HCT116 (cell line): Measurements from ENCODE around the gene CTXN1. TPM values are rescaled to one million over a fixed set of nuclear protein-coding genes. Genes with fewer than 3 reads are reported as not detected.
"Not testable (repeated sequence)": the region's sequence is repeated elsewhere in the genome, so short reads cannot be mapped to it uniquely, and the experiment has no call there.

Experiments used
- ATAC-seq: fragments of 200-7000 bp; cut with Tn5 transposase; 2 replicates; pipeline ENCODE4 v1.9.1; 2020; ENCODE audit warnings: mild to moderate bottlenecking, moderate library complexity
- BruUV-seq: library from RNA; stranded (reverse); fragments of 400-500 nt; replicated peaks from 2 replicates; lab custom pipeline; 2021; lab: Mats Ljungman, UMichigan
- CTCF ChIA-PET: fragments of 300-600 bp; sonication (Branson Sonifier 250); formaldehyde crosslinking; loops from one replicate; lab custom pipeline; 2021; ENCODE audit warnings: antibody characterized with exemption; lab: Charles Lee
- POLR2A ChIA-PET: fragments of 300-600, 350-600 bp; sonication (Branson Sonifier 250); formaldehyde crosslinking; loops from one replicate; lab custom pipeline; 2021; ENCODE audit warnings: antibody characterized with exemption; lab: Charles Lee
- RAD21 ChIA-PET, 2 experiments: fragments of 300-600 bp; sonication (Branson Sonifier 250); formaldehyde crosslinking; loops; one replicate each; lab custom pipeline; 2023; ENCODE audit warnings: low total read pairs in 2 of 2; ENCODE audit not compliant: uncharacterized antibody in 2 of 2, unreplicated experiment in 2 of 2, low non-redundant PET in 1 of 2; lab: Charles Lee
- DNase-seq: peaks from one replicate; pipeline ENCODE4 v3.0.0-alpha.2; 2010; ENCODE audit warnings: low read depth, low spot score
- H2AFZ ChIP-seq: fragments of 200-600 bp; shearing (Covaris generic), sonication (generic); 2 replicates; pipeline ENCODE4 v1.6.1; 2017; ENCODE audit warnings: low read depth, mixed run types, mixed read lengths, antibody characterized with exemption, low read length; ENCODE audit not compliant: poor library complexity, severe bottlenecking
- H3K27ac ChIP-seq: 2 replicates; pipeline ENCODE4 v1.5.1; 2012; ENCODE audit warnings: low read depth, low read length
- H3K27me3 ChIP-seq: fragments of 200-600 bp; sonication (generic); 2 replicates; pipeline ENCODE4 v1.6.1; 2016; ENCODE audit warnings: mixed run types, low read length, mixed read lengths; ENCODE audit not compliant: insufficient read depth
- H3K36me3 ChIP-seq, 2 experiments: fragments of 200-500 bp in 1 of 2; fragments of 200-600 bp in 1 of 2; sonication (Bioruptor generic) in 1 of 2; sonication (generic) in 1 of 2; 2 replicates each; pipeline versions ENCODE4 v1.5.1 to v1.6.1; 2014 to 2016; ENCODE audit warnings: low read length in 2 of 2, inconsistent platforms in 1 of 2, mixed read lengths in 1 of 2, mixed run types in 1 of 2; ENCODE audit not compliant: insufficient read depth in 2 of 2, control insufficient read depth in 1 of 2
- H3K4me1 ChIP-seq, 2 experiments: fragments of 200-600 bp in 1 of 2; sonication (generic) in 1 of 2; 2 replicates each; pipeline versions ENCODE4 v1.5.1 to v1.6.1; 2012 to 2017; ENCODE audit warnings: low read length in 2 of 2, inconsistent platforms in 1 of 2, mild to moderate bottlenecking in 1 of 2, mixed read lengths in 1 of 2, mixed run types in 1 of 2, moderate library complexity in 1 of 2; ENCODE audit not compliant: insufficient read depth in 2 of 2, control insufficient read depth in 1 of 2
- H3K4me2 ChIP-seq: fragments of 200-600 bp; sonication (generic); 2 replicates; pipeline ENCODE4 v1.6.1; 2017; ENCODE audit warnings: mixed run types, low read length, mixed read lengths
- H3K4me3 ChIP-seq, 2 experiments: fragments of 200-600 bp in 1 of 2; sonication (generic) in 1 of 2; replicated peaks in 1 of 2; 2 replicates each; pipeline ENCODE4 v1.5.1; 2011 to 2016; ENCODE audit warnings: low read length in 2 of 2, control low read depth in 1 of 2, low read depth in 1 of 2, mild to moderate bottlenecking in 1 of 2, mixed read lengths in 1 of 2, mixed run types in 1 of 2
- H3K79me2 ChIP-seq: fragments of 200-600 bp; sonication (generic); 2 replicates; pipeline ENCODE4 v1.6.1; 2017; ENCODE audit warnings: mild to moderate bottlenecking, mixed run types, low read length, moderate library complexity, mixed read lengths; ENCODE audit not compliant: insufficient read depth
- H3K9ac ChIP-seq: fragments of 200-600 bp; sonication (generic); 2 replicates; pipeline ENCODE4 v1.6.1; 2016; ENCODE audit warnings: low read length, mixed read lengths
- H3K9me2 ChIP-seq: fragments of 200-600 bp; sonication (generic), shearing (Covaris generic); 2 replicates; pipeline ENCODE4 v1.6.1; 2017; ENCODE audit warnings: mixed run types, mild to moderate bottlenecking, moderate library complexity; ENCODE audit not compliant: insufficient read depth
- H3K9me3 ChIP-seq, 2 experiments: fragments of 200-500 bp in 1 of 2; fragments of 200-600 bp in 1 of 2; sonication (Bioruptor generic) in 1 of 2; sonication (generic) in 1 of 2; 2 replicates each; pipeline ENCODE4 v1.6.1; 2014 to 2017; ENCODE audit warnings: low read length in 2 of 2, mixed read lengths in 2 of 2, inconsistent platforms in 1 of 2, low read depth in 1 of 2, mild to moderate bottlenecking in 1 of 2, mixed run types in 1 of 2, moderate library complexity in 1 of 2; ENCODE audit not compliant: control insufficient read depth in 1 of 2, insufficient read depth in 1 of 2
- H4K20me1 ChIP-seq: fragments of 200-600 bp; sonication (generic), shearing (Covaris generic); 2 replicates; pipeline ENCODE4 v1.6.1; 2017; ENCODE audit warnings: mixed run types, mild to moderate bottlenecking, moderate library complexity; ENCODE audit not compliant: insufficient read depth
- CBX3 ChIP-seq: IDR thresholded peaks from 2 replicates; pipeline ENCODE4 v1.6.1; 2012; ENCODE audit warnings: low read depth
- CEBPB ChIP-seq: IDR thresholded peaks from 2 replicates; pipeline ENCODE4 v1.6.1; 2012; ENCODE audit warnings: low read depth
- EGR1 ChIP-seq: IDR thresholded peaks from 2 replicates; pipeline ENCODE4 v1.6.1; 2012; ENCODE audit warnings: low read depth
- EZH2phosphoT487 ChIP-seq: fragments of 200-600 bp; IDR thresholded peaks from 2 replicates; pipeline ENCODE4 v1.6.1; 2018; ENCODE audit warnings: antibody characterized with exemption, borderline replicate concordance
- JUND ChIP-seq: IDR thresholded peaks from 2 replicates; pipeline ENCODE4 v1.6.1; 2012
- POLR2AphosphoS5 ChIP-seq: IDR thresholded peaks from 2 replicates; pipeline ENCODE4 v1.6.1; 2011; ENCODE audit warnings: mild to moderate bottlenecking, low read depth, low read length, moderate library complexity
- RAD21 ChIP-seq: IDR thresholded peaks from 2 replicates; pipeline ENCODE4 v1.6.1; 2012; ENCODE audit warnings: low read depth, mild to moderate bottlenecking
- SIN3A ChIP-seq: IDR thresholded peaks from 2 replicates; pipeline ENCODE4 v1.6.1; 2012; ENCODE audit warnings: low read depth
- TCF7L2 ChIP-seq: IDR thresholded peaks from 2 replicates; pipeline ENCODE4 v1.7.0; 2011; ENCODE audit warnings: borderline replicate concordance, inconsistent platforms; ENCODE audit not compliant: insufficient read depth, insufficient read length; ENCODE audit errors: extremely low read depth
- intact Hi-C: fragments of 100-400 bp; cut with micrococcal nuclease; formaldehyde crosslinking; loops from 2 replicates; pipeline ENCODE4 v1.10.0; 2022
- total RNA-seq: library from RNA; stranded (reverse); gene quantifications from one replicate; pipeline ENCODE4 v1.2.1, GENCODE V29; 2021; ENCODE audit not compliant: unreplicated experiment
- TF ChIP-seq, protein P1 (sequence below), 3 experiments: fragments of 200-600 bp in 1 of 3; sonication (generic) in 1 of 3; IDR thresholded peaks in 2 of 3; conservative IDR thresholded peaks in 1 of 3; 2 replicates each; pipeline ENCODE4 v1.5.1; 2012 to 2017; ENCODE audit warnings: low read depth in 2 of 3, low read length in 2 of 3, antibody characterized with exemption in 1 of 3, borderline replicate concordance in 1 of 3, control low read depth in 1 of 3, mild to moderate bottlenecking in 1 of 3, mixed read lengths in 1 of 3, mixed run types in 1 of 3, moderate library complexity in 1 of 3; ENCODE audit not compliant: insufficient read depth in 1 of 3
- TF ChIP-seq, protein P2 (sequence below): IDR thresholded peaks from 2 replicates; pipeline ENCODE4 v1.6.1; 2012; ENCODE audit warnings: low read depth
- TF ChIP-seq, protein P3 (sequence below): IDR thresholded peaks from 2 replicates; pipeline ENCODE4 v1.6.1; 2012

Gene CTXN1
- total RNA-seq, 1 experiment from 2014 or later: 56.0 TPM

DNA sequence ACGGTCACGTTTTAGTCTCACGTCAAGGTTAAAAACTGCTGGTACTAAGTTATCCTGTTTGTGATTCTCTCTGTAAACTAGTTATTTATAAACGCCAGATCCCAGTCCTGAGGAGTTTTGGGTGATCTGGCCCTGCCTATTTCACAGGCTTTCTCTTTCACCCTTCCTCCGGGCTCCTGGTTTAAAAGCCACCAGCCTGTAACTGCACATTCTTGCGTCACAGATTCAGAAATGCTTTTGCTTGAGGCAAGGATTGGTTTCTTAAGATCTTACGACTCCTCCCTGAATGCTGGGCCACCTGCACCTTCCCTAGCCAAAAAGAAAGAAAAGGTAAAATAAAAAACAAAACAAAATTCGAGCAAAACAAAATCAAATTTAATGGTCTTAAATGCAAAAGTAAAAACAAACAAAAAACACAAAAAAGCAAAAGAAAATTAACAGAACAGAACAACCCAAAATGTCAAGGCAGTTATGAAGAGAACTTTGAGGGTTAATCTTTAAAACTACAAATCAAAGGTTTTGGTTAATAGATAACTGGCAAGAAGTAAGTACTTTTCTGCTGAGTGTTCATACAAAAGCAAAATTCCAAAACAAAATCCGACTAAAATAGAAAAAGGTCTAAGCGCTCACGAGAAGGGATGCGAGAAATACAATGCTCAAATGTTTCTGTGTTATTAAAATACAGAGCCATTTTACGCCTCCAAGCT is 36.1 kb upstream of the CTXN1 start:
- H3K36me3 ChIP-seq: peaks cover 34 to 46% of the 10 kb centered on the region in 2 experiments; a peak in 3 of 4 replicates
- no peaks in the 10 kb centered on the region for H3K4me1 ChIP-seq
- H4K20me1 ChIP-seq: 0 out of 2 replicates have a peak, but pooled peaks cover 3% of the 10 kb centered on the region
- no peak overlapping the region for H3K4me3 ChIP-seq
- H3K9me2 ChIP-seq: no peaks in the 10 kb centered on the region
- POLR2A ChIA-PET: no interaction called here
- no TSS peak for BruUV-seq
- H3K27me3 ChIP-seq: no peaks in the 10 kb centered on the region
- no peaks in the 10 kb centered on the region for H3K9me3 ChIP-seq
- no peak overlapping the region for H3K27ac ChIP-seq
- H3K9ac ChIP-seq: no peak overlapping the region
- CTCF ChIA-PET: interaction anchor here (1.1 kb wide), 1 partner anchor 18 kb away, joined by 4 read pairs; no protein-coding TSS in a partner anchor
- ATAC-seq: no peak
- intact Hi-C loops: no loop called here
- H3K4me2 ChIP-seq: no peak overlapping the region
- RAD21 ChIA-PET: no interaction called here
- no peak overlapping the region for H2AFZ ChIP-seq
- TF ChIP-seq JUND (no peak), EZH2phosphoT487 (no peak), TCF7L2 (no peak), RAD21 (no peak), POLR2AphosphoS5 (no peak), CEBPB (no peak), EGR1 (no peak), CBX3 (no peak), SIN3A (no peak)
- TF ChIP-seq, protein P1, sequence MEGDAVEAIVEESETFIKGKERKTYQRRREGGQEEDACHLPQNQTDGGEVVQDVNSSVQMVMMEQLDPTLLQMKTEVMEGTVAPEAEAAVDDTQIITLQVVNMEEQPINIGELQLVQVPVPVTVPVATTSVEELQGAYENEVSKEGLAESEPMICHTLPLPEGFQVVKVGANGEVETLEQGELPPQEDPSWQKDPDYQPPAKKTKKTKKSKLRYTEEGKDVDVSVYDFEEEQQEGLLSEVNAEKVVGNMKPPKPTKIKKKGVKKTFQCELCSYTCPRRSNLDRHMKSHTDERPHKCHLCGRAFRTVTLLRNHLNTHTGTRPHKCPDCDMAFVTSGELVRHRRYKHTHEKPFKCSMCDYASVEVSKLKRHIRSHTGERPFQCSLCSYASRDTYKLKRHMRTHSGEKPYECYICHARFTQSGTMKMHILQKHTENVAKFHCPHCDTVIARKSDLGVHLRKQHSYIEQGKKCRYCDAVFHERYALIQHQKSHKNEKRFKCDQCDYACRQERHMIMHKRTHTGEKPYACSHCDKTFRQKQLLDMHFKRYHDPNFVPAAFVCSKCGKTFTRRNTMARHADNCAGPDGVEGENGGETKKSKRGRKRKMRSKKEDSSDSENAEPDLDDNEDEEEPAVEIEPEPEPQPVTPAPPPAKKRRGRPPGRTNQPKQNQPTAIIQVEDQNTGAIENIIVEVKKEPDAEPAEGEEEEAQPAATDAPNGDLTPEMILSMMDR (IDR thresholded peaks at IDR 0.05 in 2 of 3, conservative IDR thresholded peaks at IDR 0.05 in 1 of 3; ENCODE audit: borderline replicate concordance in 1 of 3, insufficient read depth in 1 of 3, low read depth in 2 of 3, low read length in 2 of 3): no peak
- TF ChIP-seq, protein P2, sequence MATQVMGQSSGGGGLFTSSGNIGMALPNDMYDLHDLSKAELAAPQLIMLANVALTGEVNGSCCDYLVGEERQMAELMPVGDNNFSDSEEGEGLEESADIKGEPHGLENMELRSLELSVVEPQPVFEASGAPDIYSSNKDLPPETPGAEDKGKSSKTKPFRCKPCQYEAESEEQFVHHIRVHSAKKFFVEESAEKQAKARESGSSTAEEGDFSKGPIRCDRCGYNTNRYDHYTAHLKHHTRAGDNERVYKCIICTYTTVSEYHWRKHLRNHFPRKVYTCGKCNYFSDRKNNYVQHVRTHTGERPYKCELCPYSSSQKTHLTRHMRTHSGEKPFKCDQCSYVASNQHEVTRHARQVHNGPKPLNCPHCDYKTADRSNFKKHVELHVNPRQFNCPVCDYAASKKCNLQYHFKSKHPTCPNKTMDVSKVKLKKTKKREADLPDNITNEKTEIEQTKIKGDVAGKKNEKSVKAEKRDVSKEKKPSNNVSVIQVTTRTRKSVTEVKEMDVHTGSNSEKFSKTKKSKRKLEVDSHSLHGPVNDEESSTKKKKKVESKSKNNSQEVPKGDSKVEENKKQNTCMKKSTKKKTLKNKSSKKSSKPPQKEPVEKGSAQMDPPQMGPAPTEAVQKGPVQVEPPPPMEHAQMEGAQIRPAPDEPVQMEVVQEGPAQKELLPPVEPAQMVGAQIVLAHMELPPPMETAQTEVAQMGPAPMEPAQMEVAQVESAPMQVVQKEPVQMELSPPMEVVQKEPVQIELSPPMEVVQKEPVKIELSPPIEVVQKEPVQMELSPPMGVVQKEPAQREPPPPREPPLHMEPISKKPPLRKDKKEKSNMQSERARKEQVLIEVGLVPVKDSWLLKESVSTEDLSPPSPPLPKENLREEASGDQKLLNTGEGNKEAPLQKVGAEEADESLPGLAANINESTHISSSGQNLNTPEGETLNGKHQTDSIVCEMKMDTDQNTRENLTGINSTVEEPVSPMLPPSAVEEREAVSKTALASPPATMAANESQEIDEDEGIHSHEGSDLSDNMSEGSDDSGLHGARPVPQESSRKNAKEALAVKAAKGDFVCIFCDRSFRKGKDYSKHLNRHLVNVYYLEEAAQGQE: no peak
- TF ChIP-seq, protein P3, sequence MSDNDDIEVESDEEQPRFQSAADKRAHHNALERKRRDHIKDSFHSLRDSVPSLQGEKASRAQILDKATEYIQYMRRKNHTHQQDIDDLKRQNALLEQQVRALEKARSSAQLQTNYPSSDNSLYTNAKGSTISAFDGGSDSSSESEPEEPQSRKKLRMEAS: no peak
- TF ChIP-seq, all 23 proteins: peak for 0
- H3K79me2 ChIP-seq: 0 out of 2 replicates have a peak, but pooled peaks cover 7% of the 10 kb centered on the region
- no peak for DNase-seq

DNA sequence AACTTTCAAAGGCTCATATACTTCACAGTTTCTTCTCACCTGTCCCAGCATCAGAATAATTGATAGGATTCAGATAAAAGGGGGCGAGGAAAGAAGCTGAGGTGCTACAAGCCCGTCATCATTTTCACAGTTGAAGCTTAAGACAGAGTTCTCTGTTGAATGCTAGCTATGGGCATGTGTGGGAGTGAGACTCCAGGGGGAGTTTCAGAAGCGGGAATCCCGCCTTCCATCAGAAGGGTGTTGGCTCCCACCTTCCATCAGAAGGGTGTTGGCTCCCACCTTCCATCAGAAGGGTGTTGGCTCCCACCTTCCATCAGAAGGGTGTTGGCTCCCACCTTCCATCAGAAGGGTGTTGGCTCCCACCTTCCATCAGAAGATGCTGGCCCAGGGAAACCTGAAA is 35.1 kb upstream of the CTXN1 start:
- H3K9me3 ChIP-seq, H3K27me3 ChIP-seq, H3K79me2 ChIP-seq, RAD21 ChIA-PET, H3K9ac ChIP-seq, H3K4me2 ChIP-seq, H3K4me1 ChIP-seq, DNase-seq, H2AFZ ChIP-seq, ATAC-seq, H3K27ac ChIP-seq, H4K20me1 ChIP-seq, H3K4me3 ChIP-seq, POLR2A ChIA-PET, BruUV-seq, intact Hi-C loops, H3K9me2 ChIP-seq: not testable (repeated sequence)
- H3K36me3 ChIP-seq: peaks cover 26 to 36% of the 10 kb centered on the region in 2 experiments; a peak in 3 of 4 replicates
- CTCF ChIA-PET: interaction anchor here (0.7 to 1.2 kb wide), 2 partner anchors 10 to 17 kb away, joined by 3 to 4 read pairs; no protein-coding TSS in a partner anchor
